ENCODE data around the gene TSEN34.

DNA sequence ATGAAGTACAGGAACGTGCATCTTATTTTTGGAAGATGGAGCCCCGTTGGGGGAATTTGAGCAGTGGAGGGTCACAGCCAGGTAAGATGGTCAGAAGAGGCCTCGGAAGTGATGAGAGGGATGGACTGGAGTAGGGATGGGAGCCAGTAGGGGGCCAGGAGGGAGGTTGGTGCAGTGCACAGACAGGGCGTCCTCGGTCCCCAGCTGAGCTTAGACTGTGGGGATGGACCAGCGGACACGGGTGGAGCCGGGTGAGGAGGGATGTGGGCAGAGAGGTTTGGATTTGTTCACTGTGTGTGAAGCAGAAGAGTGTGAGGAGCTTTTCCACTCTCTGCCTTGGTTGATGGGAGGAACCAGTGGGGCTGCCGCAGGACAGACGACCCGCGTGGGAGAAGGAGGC is 20.1 kb downstream of the TSEN34 start:
- TF ChIP-seq, protein P1, sequence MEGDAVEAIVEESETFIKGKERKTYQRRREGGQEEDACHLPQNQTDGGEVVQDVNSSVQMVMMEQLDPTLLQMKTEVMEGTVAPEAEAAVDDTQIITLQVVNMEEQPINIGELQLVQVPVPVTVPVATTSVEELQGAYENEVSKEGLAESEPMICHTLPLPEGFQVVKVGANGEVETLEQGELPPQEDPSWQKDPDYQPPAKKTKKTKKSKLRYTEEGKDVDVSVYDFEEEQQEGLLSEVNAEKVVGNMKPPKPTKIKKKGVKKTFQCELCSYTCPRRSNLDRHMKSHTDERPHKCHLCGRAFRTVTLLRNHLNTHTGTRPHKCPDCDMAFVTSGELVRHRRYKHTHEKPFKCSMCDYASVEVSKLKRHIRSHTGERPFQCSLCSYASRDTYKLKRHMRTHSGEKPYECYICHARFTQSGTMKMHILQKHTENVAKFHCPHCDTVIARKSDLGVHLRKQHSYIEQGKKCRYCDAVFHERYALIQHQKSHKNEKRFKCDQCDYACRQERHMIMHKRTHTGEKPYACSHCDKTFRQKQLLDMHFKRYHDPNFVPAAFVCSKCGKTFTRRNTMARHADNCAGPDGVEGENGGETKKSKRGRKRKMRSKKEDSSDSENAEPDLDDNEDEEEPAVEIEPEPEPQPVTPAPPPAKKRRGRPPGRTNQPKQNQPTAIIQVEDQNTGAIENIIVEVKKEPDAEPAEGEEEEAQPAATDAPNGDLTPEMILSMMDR (IDR thresholded peaks at IDR 0.05): no peak
- TF ChIP-seq POLR2A (IDR thresholded peaks at IDR 0.05): no peak
